SK-N-SH (cell line): ENCODE measurements around the gene PHF1.
"Not testable (repeated sequence)": the region's sequence is repeated elsewhere in the genome, so short reads cannot be mapped to it uniquely, and the experiment has no call there.

Experiments
- CHD2 ChIP-seq: fragments of 150-350 bp; IDR thresholded peaks from 2 replicates; pipeline ENCODE4 v1.6.1; 2018; ENCODE audit warnings: low read length; ENCODE audit not compliant: partially characterized antibody
- CTCF ChIP-seq: fragments of 200-600 bp; sonication (generic); IDR thresholded peaks from 2 replicates; pipeline ENCODE4 v1.6.1; 2017; ENCODE audit warnings: antibody characterized with exemption, mild to moderate bottlenecking, moderate library complexity
- IRF3 ChIP-seq: fragments of 150-350 bp; IDR thresholded peaks from 2 replicates; pipeline ENCODE4 v1.6.1; 2016; ENCODE audit warnings: mild to moderate bottlenecking, low read depth, low read length
- MAX ChIP-seq: IDR thresholded peaks from 2 replicates; pipeline ENCODE4 v1.4.0; 2012; ENCODE audit warnings: low read depth
- RFX5 ChIP-seq: IDR thresholded peaks from 2 replicates; pipeline ENCODE4 v1.6.1; 2012; ENCODE audit warnings: mild to moderate bottlenecking, improper control_type of control experiment, low read length

- TF ChIP-seq CHD2, MAX, CTCF, RFX5, IRF3: not testable (repeated sequence)
These were observed 38.9 kb upstream of the PHF1 start for GRCh38 chr6:33371901-33372300.
